Endothelial cell of umbilical vein (primary cell): ENCODE measurements around the gene IL1R1.

Source experiments
- CTCF ChIP-seq, 2 donors: IDR thresholded peaks; 1 replicate in 1 of 2; 2 replicates in 1 of 2; pipeline ENCODE4 v1.5.1; 2011; ENCODE audit warnings: low read length in 2 of 2, mild to moderate bottlenecking in 2 of 2, moderate library complexity in 2 of 2, control low read depth in 1 of 2, inconsistent platforms in 1 of 2, low read depth in 1 of 2; ENCODE audit not compliant: insufficient read depth in 1 of 2; ENCODE audit errors: extremely low read depth in 1 of 2
- GATA2 ChIP-seq: IDR thresholded peaks from 2 replicates; pipeline ENCODE4 v1.7.0; 2011; ENCODE audit warnings: low read depth, mild to moderate bottlenecking, moderate library complexity, mixed read lengths, low read length; ENCODE audit not compliant: insufficient read length, insufficient read depth
- JUN ChIP-seq: IDR thresholded peaks from 2 replicates; pipeline ENCODE4 v1.6.1; 2011; ENCODE audit warnings: borderline replicate concordance, low read depth; ENCODE audit not compliant: insufficient read length, insufficient read depth
- MAX ChIP-seq: IDR thresholded peaks from 2 replicates; pipeline ENCODE4 v1.6.1; 2011; ENCODE audit not compliant: insufficient read depth, insufficient read length
- MYC ChIP-seq: IDR thresholded peaks from one replicate; pipeline ENCODE4 v1.6.1; 2011; ENCODE audit warnings: mild to moderate bottlenecking, low read depth, low read length
- POLR2A ChIP-seq: IDR thresholded peaks from 2 replicates; pipeline ENCODE4 v1.6.1; 2012; ENCODE audit warnings: low read depth, mild to moderate bottlenecking, control low read depth, low read length
- POLR2AphosphoS5 ChIP-seq: IDR thresholded peaks from 2 replicates; pipeline ENCODE4 v1.6.1; 2012; ENCODE audit warnings: low read depth, mild to moderate bottlenecking, control low read depth, low read length, moderate library complexity; ENCODE audit not compliant: insufficient read depth

- TF ChIP-seq POLR2AphosphoS5 (no peak), POLR2A (no peak), CTCF (IDR thresholded peaks at IDR 0.05; ENCODE audit: extremely low read depth in 1 of 2, insufficient read depth in 1 of 2, low read depth in 1 of 2, low read length in 2 of 2) (no peak), GATA2 (no peak), MYC (no peak), JUN (no peak), MAX (no peak)
Observed at GRCh38 chr2:102159295-102159694, 16.7 kb downstream of the IL1R1 start.
